NCI-H460 (cell line): ENCODE data around the gene FSHR. TPM values are rescaled to one million over a fixed set of nuclear protein-coding genes. Genes with fewer than 3 reads are reported as not detected.

ENCODE experiments used
- DNase-seq: peaks from one replicate; pipeline ENCODE4 v3.0.0-alpha.2; 2016; ENCODE audit warnings: low read depth; ENCODE audit errors: extremely low read depth
- polyA plus RNA-seq: library from polyadenylated mRNA; depleted of rRNA; stranded (reverse); fragments of >200 nt; gene quantifications from 2 replicates; pipeline ENCODE4 v1.2.3, GENCODE V29; 2014; cell fraction: nucleus; rRNA removed
- total RNA-seq: library from RNA; depleted of rRNA; stranded (reverse); fragments of >200 nt; shearing (Covaris generic); gene quantifications from 2 replicates; pipeline ENCODE4 v1.2.3, GENCODE V29; 2014; rRNA removed

Gene FSHR, protein sequence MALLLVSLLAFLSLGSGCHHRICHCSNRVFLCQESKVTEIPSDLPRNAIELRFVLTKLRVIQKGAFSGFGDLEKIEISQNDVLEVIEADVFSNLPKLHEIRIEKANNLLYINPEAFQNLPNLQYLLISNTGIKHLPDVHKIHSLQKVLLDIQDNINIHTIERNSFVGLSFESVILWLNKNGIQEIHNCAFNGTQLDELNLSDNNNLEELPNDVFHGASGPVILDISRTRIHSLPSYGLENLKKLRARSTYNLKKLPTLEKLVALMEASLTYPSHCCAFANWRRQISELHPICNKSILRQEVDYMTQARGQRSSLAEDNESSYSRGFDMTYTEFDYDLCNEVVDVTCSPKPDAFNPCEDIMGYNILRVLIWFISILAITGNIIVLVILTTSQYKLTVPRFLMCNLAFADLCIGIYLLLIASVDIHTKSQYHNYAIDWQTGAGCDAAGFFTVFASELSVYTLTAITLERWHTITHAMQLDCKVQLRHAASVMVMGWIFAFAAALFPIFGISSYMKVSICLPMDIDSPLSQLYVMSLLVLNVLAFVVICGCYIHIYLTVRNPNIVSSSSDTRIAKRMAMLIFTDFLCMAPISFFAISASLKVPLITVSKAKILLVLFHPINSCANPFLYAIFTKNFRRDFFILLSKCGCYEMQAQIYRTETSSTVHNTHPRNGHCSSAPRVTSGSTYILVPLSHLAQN
- total RNA-seq = not detected in 2 replicates
- polyA plus RNA-seq = not detected in 2 replicates

GRCh38 chr2:49154140-49154539 lies at the start of gene FSHR:
TSS of gene FSHR (minus strand) at chr2:49154515. CDS start at chr2:49154417, 98 bp downstream.
- no peak for DNase-seq

- DNase-seq = no peak
Observed at GRCh38 chr2:49199266-49199665, 45.0 kb upstream of the FSHR start.

DNA sequence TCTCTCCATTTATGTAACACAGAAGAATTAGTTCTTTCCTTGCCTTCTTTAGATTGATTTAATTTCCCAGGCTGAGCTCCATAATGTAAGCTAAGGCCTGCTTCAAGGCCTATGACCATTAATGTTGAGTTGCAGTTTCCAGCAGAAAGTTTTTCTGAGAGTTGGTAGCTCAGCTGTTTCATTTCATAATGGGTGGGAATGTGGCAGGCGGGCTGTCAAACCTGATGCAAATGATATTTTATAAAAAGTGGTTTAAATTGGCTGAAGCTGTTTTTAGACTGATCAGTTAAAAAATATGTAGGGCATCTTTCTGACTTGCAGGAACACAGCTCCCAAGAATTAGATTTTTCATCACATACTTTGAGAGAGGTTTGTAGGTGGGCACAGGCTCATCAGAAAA lies 40.4 kb upstream of the FSHR start:
- DNase-seq = no peak

DNA sequence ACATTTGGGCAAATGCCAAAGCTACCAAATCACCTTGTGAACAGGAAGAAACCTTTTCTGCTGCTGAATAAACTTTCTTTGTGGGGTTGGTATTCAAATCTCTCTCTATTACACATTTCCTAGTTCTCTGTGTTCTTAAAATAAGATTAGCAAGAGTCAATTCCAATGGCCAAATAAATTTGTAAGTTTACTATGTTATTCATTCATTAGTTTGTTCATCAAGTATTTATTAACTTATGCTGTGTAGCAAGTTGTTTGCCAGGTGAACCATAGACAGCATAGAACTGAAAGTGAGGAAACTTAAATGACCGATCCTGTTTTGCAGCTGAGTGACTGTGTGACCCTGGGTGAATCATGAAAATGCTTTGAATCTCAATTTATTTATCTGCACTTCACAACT lies 37.7 kb upstream of the FSHR start:
- DNase-seq = no peak

GRCh38 chr2:49189512-49190225 lies 35.4 kb upstream of the FSHR start:
- DNase-seq = no peak

- no peak for DNase-seq
Observed at GRCh38 chr2:49186050-49186648, 31.8 kb upstream of the FSHR start.

GRCh38 chr2:49178656-49179055 lies 24.3 kb upstream of the FSHR start:
- no peak for DNase-seq

- no peak for DNase-seq
Observed at GRCh38 chr2:49177194-49177593, 22.9 kb upstream of the FSHR start.

DNA sequence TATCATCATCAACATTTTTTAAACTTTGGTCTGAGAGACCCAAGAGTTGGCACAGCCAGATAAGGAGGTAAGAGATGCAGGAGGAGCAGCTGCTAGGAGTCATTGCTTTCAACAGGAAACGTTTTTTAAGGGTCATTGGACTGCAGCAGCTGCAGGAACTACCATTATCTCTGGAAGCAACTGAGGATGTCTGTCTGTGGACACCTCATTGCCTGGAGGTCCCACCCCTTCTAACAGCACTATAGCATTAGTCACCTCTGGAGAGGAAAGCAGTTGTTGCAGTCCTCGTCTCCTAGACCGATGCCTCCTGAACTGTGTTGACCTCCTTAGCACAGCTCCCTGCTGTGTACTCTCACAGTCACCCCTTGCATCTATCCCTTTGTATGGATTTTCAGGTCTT lies 21.5 kb upstream of the FSHR start:
- no peak for DNase-seq

DNA sequence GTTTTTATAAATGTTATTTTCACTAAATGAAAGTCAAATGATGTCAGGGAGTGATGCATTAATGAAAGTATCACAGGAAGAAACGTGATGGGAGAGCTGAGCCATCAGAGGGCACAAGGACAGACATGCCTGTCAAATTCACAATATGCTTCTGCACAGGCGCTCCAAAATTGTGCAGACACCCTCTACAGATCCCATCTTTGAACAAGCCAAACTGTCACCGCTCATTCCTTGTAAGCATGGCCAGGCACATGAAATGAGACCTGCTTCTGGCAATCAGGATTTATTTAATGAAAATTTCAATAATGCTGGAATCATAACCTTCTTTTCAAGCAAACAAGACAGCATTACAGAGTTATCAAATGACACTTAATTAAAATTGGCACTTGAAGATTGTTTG lies 20.4 kb upstream of the FSHR start:
- DNase-seq = no peak

DNA sequence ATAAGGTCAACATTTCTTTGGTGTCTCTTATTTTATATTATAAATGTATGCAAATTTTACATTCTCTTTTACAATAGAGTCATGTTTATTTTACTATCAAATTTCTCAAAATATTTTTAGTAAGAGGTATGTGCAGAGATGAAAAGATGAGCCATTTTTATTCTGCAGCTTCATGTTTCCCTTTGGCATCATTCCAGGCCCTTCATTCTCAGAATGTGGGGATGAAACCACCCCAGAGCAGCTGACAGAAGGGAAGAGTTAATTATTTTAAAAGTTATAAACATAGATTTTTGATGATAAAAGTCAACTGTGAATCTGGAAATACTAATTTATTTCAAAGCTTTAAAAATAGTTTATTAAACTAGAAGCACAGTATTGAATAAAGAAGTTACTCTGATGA lies 12.8 kb upstream of the FSHR start:
- no peak for DNase-seq

DNA sequence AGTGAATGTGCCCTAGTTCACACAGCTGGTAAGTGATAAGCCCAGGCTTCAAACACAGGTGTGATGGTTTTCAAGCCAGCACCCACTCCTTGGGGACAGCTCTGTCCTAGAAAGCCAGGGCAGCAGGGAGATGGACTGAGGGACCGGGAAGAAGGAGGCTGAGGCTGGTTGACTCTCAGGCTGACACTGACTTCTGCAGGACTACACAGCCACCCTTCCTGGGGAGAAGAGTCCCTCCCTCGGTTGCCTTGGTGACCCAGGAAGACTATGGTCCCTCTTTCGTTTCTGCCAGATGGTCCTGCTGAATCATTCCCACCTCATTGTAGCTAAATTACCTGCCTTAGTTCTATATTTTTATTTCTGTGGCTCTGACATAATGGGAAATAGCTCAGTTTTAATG lies 11.3 kb upstream of the FSHR start:
- DNase-seq = no peak

DNA sequence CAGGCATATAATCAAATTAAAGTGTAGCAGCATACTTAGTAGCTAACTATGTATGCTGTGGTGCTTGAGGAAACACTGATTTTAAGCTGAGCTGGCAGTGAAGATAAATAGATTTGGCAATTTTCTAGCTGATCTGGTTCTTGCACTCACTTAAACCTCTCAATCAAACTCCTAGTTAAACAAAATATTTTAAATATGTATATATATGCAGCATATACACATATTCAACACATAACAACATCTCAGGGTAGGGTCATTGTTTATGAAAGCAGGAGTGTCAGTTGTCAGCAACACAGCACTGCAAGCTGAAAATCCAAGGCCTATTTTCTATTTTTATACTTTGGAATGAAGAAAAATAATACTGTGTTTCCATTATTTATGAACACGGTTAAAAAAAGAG lies 10.4 kb upstream of the FSHR start:
- no peak for DNase-seq

DNA sequence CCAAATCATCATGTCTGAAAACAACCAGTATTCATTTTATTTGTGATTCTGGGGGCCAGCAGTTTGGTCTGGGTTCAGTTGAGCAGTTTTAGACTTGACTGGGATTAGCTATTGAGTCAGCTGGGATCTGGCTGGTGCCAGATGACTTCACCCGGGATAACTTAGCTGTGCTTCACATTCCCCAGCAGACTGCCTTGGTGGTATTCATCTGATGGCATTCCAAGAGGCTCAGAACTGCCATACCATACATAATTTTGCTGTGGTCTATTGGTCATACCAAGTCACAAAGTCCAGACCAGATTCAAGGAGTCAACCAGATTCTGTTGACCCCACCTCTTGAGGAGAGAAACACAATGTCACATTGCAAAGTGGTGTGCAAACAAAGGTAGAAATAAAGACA lies 7.8 kb upstream of the FSHR start:
- DNase-seq = no peak

- DNase-seq = no peak
Observed at GRCh38 chr2:49154891-49155290, 576 bp upstream of the FSHR start.

DNA sequence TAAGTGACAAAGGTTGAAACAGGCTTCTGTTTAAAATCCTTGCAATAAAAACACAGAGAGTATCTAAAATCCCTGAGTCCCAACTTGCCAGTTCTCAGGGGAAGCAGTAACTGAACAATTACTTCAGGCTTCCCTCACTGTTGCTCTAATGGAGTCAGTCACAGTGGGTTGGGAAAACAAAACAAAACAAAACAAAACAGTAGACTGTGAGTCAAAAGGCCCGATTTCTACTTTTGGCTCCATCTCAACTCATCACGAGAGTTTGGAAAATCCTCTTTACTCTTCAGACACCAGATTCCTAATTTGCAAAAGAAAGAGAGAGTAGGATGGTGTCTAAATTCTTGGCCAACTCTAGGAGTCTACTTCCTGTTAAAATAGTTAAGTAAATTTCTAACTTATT lies 1.1 kb downstream of the FSHR start:
- DNase-seq = no peak

GRCh38 chr2:49152824-49153223 lies 1.5 kb downstream of the FSHR start:
- no peak for DNase-seq

DNA sequence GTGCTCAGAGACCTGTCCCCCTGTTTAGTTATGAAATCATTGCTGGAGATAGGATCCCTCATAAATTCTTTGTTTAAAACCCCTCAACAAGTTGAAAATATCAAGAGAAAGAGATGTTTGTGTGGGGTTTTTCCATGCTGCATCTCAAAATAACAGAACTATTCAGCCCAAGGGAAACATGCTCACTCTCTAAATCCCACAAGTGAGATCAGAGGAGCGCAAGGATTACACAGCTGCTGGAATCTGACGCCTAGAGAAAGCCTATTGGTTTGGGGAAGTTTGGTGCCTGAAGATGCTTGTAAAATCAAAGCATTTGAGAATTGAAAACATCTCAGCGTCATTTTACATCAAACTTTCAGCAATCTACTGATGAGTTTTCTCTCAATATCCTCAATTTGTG lies 7.9 kb downstream of the FSHR start:
- DNase-seq = no peak

DNA sequence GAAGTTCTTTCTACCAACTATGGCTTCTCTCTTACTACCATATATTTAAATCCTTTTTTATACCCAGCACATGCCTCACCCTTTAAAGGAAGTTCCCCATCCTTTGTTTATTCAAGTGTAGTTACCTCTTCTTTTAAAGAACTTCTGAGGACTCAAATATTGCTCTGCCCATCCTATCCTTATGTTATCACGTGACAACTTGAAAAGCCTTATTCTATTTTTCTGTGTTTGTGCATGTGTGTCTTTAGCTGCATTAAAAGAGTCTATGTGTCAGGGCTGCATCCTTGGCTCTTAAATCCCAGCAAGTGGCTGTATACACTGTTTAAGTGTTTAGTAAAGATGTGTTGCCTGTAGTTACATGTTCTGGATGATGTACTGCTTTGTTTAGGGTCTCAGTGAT lies 22.5 kb downstream of the FSHR start:
- no peak for DNase-seq

- DNase-seq = no peak
Observed at GRCh38 chr2:49129034-49129433, 25.3 kb downstream of the FSHR start.

- no peak for DNase-seq
Observed at GRCh38 chr2:49123600-49123999, 30.7 kb downstream of the FSHR start.
